ENCODE measurements around the gene TERT. TPM values are rescaled to one million over a fixed set of nuclear protein-coding genes. Genes with fewer than 3 reads are reported as not detected.
"Not testable (repeated sequence)": the region's sequence is repeated elsewhere in the genome, so short reads cannot be mapped to it uniquely, and the experiment has no call there.

The TERT gene
- polyA plus RNA-seq, 2 of the 4 experiments (the other 2 are of a cell fraction), result 1.1 to 4.0 TPM

DNA sequence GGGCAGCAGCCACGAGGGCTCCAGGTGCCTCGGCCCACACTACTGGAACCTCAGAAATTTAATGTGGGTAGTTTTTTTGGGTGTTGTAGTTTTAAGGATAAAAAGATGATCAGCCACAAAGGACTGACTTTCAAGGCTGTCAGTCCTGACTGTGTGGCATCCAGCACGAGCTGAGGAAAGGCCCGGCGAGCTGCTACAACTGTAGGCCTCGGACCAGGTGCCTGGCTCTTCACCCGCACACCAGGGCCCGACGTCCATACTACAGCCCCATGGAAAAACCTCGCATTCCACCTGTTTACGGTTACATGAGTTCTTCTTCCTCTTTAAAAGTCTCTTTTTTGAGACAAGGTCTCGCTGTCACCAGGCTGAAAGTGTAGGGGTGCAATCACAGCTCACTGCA lies 47.4 kb upstream of the TERT start:
- POLR2A ChIA-PET, result no interaction called here

DNA sequence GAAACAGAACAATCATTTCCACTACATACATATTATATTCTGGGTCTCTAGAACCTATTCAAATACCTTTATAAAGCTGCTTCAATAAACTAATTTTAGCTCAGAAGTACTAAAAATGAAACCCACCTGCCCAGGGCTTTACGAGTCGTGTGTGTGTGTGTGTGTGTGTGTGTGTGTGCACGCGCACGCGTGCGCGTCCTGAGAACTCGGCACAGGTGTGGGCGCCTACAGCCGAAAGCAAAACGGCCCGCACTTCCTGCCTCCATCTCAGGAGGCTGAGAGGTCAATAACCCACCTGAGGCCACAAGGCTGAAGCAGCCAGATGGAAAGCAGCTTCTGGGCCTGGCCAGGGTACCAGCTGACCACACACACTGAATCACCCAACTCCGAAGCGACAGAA lies 47.0 kb upstream of the TERT start:
- no peak overlapping the region for H3K4me3 ChIP-seq
- H3K4me1 ChIP-seq, result peaks cover 19% of the 10 kb centered on the region
- H3K9me3 ChIP-seq, result no peaks in the 10 kb centered on the region
- H3K27ac ChIP-seq, result no peak overlapping the region
- no peak for DNase-seq (ENCODE audit: low read depth in 1 of 2, low spot score in 1 of 2)
- no peak for ATAC-seq
- FAIRE-seq, result no peak
- WGBS (ENCODE audit: missing lambda C conversion rate), result 90% methylated on average over 15 of the region's 15 CpGs
- H3K4me2 ChIP-seq, result no peak overlapping the region
- TF ChIP-seq MYC (IDR thresholded peaks at IDR 0.05; ENCODE audit: borderline replicate concordance, low read length) (no peak), CHD2 (IDR thresholded peaks at IDR 0.05; ENCODE audit: low read length, partially characterized antibody) (no peak), ESRRA (IDR thresholded peaks at IDR 0.05; ENCODE audit: borderline replicate concordance, low read length) (no peak), EHF (CRISPR knock-in tag; IDR thresholded peaks at IDR 0.05) (no peak), ELK1 (IDR thresholded peaks at IDR 0.05; ENCODE audit: low read depth, low read length) (no peak), HOXB5 (CRISPR knock-in tag; IDR thresholded peaks at IDR 0.05) (no peak), HOXA7 (CRISPR knock-in tag; IDR thresholded peaks at IDR 0.05) (no peak), BHLHE40 (IDR thresholded peaks at IDR 0.05; ENCODE audit: low read depth, low read length) (no peak), EHMT2 (IDR thresholded peaks at IDR 0.05; ENCODE audit: low read depth) (no peak), TFCP2L1 (CRISPR knock-in tag; IDR thresholded peaks at IDR 0.05) (no peak), HEYL (CRISPR knock-in tag; IDR thresholded peaks at IDR 0.05) (no peak)
- ChIA-PET CTCF (no interaction called here), POLR2A (no interaction called here)

More for the DNA sequence above, 47.4 kb upstream of the TERT start:
- Histone ChIP-seq H3K4me2 (no peak overlapping the region), H3K4me1 (peaks cover 19% of the 10 kb centered on the region), H3K9me3 (no peaks in the 10 kb centered on the region), H3K27ac (no peak overlapping the region), H3K4me3 (no peak overlapping the region)
- 98% methylated on average over 12 of the region's 12 CpGs for whole genome bisulfite sequencing (ENCODE audit: missing lambda C conversion rate)
- FAIRE-seq (no peak), DNase-seq (ENCODE audit: low read depth in 1 of 2, low spot score in 1 of 2) (no peak), ATAC-seq (no peak)
- no peak for TF ChIP-seq MYC (IDR thresholded peaks at IDR 0.05; ENCODE audit: borderline replicate concordance, low read length)
- CTCF ChIA-PET, result no interaction called here

GRCh38 chr5:1339818-1340210 lies 44.9 kb upstream of the TERT start:
- DNase-seq (ENCODE audit: low read depth in 1 of 2, low spot score in 1 of 2); POLR2A ChIA-PET; FAIRE-seq; CTCF ChIA-PET; H3K27ac ChIP-seq; H3K4me3 ChIP-seq; ATAC-seq; H3K9me3 ChIP-seq; H3K4me2 ChIP-seq: not testable (repeated sequence)
- H3K4me1 ChIP-seq, result peaks cover 13% of the 10 kb centered on the region
- 89% methylated on average over 13 of the region's 17 CpGs for WGBS (ENCODE audit: missing lambda C conversion rate)

- H3K4me2 ChIP-seq; FAIRE-seq; ATAC-seq; DNase-seq (ENCODE audit: low read depth in 1 of 2, low spot score in 1 of 2); H3K27ac ChIP-seq; POLR2A ChIA-PET; H3K9me3 ChIP-seq; CTCF ChIA-PET; H3K4me3 ChIP-seq: not testable (repeated sequence)
- H3K4me1 ChIP-seq, result peaks cover 13% of the 10 kb centered on the region
- 96% methylated on average over 25 of the region's 34 CpGs for WGBS (ENCODE audit: missing lambda C conversion rate)
These were observed 44.4 kb upstream of the TERT start for GRCh38 chr5:1339139-1339817.

GRCh38 chr5:1338506-1339070 lies 43.7 kb upstream of the TERT start:
- ChIA-PET POLR2A (no interaction called here), CTCF (interaction anchor here (1.1 kb wide), 1 partner anchor 41 kb away, joined by 3 read pairs; no protein-coding TSS in a partner anchor)
- no peak for DNase-seq (ENCODE audit: low read depth in 1 of 2, low spot score in 1 of 2)
- H3K4me3 ChIP-seq, result no peak overlapping the region
- no peak overlapping the region for H3K4me2 ChIP-seq
- H3K4me1 ChIP-seq, result peaks cover 9% of the 10 kb centered on the region
- no peak overlapping the region for H3K27ac ChIP-seq
- ATAC-seq, result no peak
- no peak for FAIRE-seq
- WGBS (ENCODE audit: missing lambda C conversion rate), result 97% methylated on average over 17 of the region's 22 CpGs
- H3K9me3 ChIP-seq, result no peaks in the 10 kb centered on the region
- TF ChIP-seq, protein P1, sequence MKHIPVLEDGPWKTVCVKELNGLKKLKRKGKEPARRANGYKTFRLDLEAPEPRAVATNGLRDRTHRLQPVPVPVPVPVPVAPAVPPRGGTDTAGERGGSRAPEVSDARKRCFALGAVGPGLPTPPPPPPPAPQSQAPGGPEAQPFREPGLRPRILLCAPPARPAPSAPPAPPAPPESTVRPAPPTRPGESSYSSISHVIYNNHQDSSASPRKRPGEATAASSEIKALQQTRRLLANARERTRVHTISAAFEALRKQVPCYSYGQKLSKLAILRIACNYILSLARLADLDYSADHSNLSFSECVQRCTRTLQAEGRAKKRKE (CRISPR knock-in tag; IDR thresholded peaks at IDR 0.05; ENCODE audit: low read depth), result no peak
- no peak for TF ChIP-seq MAFK (IDR thresholded peaks at IDR 0.05; ENCODE audit: partially characterized antibody)
- TF ChIP-seq MAX (IDR thresholded peaks at IDR 0.05), result no peak
- TF ChIP-seq MAZ (IDR thresholded peaks at IDR 0.05; ENCODE audit: borderline replicate concordance, low read depth, low read length), result no peak
- TF ChIP-seq TP53 (CRISPR knock-in tag; IDR thresholded peaks at IDR 0.05), result no peak
- TF ChIP-seq NFE2L2 (conservative IDR thresholded peaks at IDR 0.05; ENCODE audit: low read length), result no peak
- TF ChIP-seq SMC3 (IDR thresholded peaks at IDR 0.05), result no peak
- TF ChIP-seq KDM1A (IDR thresholded peaks at IDR 0.05; ENCODE audit: low read depth), result no peak
- no peak for TF ChIP-seq RCOR1 (IDR thresholded peaks at IDR 0.05; ENCODE audit: low read depth, low read length)
- TF ChIP-seq CBX2 (IDR thresholded peaks at IDR 0.05; ENCODE audit: borderline replicate concordance, low read depth), result no peak
- no peak for TF ChIP-seq HOXB13 (CRISPR knock-in tag; IDR thresholded peaks at IDR 0.05; ENCODE audit: low read depth)
- TF ChIP-seq HDAC2 (IDR thresholded peaks at IDR 0.05), result no peak
